ENCODE measurements around the gene FAM234B. TPM values are rescaled to one million over a fixed set of nuclear protein-coding genes. Genes with fewer than 3 reads are reported as not detected.
A peak's percentile ranks its signal among the peaks of the same experiment; 100 is the strongest.
"Not testable (repeated sequence)": the region's sequence is repeated elsewhere in the genome, so short reads cannot be mapped to it uniquely, and the experiment has no call there.

FAM234B gene
- total RNA-seq, 1 experiment from 2014 or later, result 0.76 TPM

DNA sequence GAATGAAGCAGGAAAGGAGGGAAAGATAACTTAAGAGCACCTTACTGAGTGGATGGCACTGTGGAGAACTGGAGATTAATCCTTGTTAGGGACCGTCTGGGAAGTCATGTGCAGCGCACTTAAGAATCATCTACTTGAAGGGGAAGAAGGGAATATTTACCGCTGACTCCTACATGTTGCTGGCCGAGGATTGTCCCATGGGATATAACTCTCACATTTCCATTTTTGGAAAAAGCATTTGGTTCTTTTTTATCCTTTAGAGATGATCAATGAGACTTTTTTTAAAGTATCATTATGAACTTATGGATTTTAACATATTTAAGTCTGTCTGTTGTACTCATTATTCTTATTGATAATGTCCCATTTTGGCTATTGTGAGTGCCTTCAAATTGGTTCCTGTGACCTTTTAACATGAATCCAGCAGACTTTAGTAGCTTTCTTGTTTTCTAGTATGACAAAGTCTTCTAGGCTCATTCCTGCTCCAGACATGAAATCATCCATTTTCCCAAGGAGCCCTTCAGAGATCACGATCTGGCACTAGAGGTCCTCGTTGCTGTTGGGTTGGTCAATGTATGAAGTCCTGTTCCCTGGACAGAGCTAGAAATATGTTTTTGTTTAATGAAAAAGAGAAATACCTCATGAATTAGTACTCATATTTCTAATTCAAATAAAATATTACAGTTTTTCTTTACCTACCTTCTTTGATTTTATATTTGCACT lies 20.2 kb upstream of the FAM234B start:
- DNase-seq (ENCODE audit: low spot score), result peak; percentile 57

GRCh38 chr12:13024531-13024916 lies 19.7 kb upstream of the FAM234B start:
- DNase-seq (ENCODE audit: low spot score), result no peak

- no peak for DNase-seq (ENCODE audit: low spot score)
Measured at GRCh38 chr12:13026286-13026685, 17.9 kb upstream of the FAM234B start.

GRCh38 chr12:13027032-13027431 lies 17.1 kb upstream of the FAM234B start:
- no peak for DNase-seq (ENCODE audit: low spot score)

DNA sequence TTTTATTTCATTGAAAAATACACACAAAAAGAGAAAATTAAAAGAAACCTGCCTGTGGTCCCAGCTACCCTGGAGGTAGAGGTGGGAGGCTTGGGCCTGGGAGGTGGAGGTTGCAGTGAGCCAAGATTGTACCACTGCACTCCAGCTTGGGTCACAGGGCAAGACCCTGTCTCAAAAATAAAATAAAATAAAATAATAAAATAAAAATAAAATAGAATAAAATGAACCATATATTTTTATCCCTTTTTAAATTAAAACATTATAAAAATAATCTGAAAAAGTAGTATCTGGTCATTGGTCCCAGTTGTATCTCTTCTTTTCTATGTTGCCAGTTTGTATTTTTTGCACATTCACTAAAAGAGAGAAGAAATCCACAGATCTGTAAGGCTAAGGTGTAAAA lies 16.7 kb upstream of the FAM234B start:
- no peak for DNase-seq (ENCODE audit: low spot score)

DNA sequence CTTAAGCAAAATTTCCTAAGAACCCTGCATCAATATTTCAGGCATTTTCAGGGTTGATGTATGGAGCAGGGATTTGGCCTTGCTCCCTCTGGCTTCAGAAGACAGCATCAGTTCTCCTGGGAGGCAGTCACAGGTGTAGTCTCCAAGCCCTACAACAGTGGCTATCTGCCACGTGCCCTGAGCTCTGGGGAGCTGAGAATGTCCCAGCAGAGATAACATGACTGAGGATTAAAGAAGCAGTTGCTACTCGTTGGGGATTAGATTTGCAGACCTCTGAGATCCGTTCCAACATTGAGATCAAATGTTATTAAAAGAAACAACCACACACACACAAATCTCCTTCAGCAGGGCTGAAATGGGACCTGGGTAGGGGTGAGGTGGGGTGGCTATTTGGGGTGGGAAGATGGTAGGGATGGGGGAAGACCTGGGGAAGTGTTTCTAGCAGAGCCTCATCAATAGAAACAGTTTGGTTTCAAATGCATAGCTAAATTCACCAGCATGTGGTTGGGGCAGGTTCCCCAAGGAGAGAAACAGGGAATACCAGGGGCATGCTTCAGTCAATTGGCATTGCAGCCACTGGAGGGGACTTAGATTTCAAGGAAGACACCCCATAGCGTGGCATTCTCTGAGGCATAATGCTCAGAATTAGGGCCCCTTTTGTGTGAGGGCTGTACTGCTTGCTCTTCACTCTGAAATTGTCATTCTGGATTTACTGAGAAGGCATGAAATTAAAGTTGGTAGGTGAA lies 15.2 kb upstream of the FAM234B start:
- DNase-seq (ENCODE audit: low spot score), result no peak

- no peak for DNase-seq (ENCODE audit: low spot score)
Measured at GRCh38 chr12:13030541-13031291, 13.5 kb upstream of the FAM234B start.

- no peak for DNase-seq (ENCODE audit: low spot score)
Measured at GRCh38 chr12:13032164-13032563, 12.0 kb upstream of the FAM234B start.

GRCh38 chr12:13033476-13033875 lies 10.7 kb upstream of the FAM234B start:
- DNase-seq (ENCODE audit: low spot score), result no peak

- DNase-seq (ENCODE audit: low spot score), result not testable (repeated sequence)
Measured at GRCh38 chr12:13035335-13035734, 8.8 kb upstream of the FAM234B start.

GRCh38 chr12:13036881-13037280 lies 7.3 kb upstream of the FAM234B start:
- no peak for DNase-seq (ENCODE audit: low spot score)

GRCh38 chr12:13038491-13039161 lies 5.6 kb upstream of the FAM234B start:
- no peak for DNase-seq (ENCODE audit: low spot score)

- no peak for DNase-seq (ENCODE audit: low spot score)
Measured at GRCh38 chr12:13039328-13039956, 4.7 kb upstream of the FAM234B start.

DNA sequence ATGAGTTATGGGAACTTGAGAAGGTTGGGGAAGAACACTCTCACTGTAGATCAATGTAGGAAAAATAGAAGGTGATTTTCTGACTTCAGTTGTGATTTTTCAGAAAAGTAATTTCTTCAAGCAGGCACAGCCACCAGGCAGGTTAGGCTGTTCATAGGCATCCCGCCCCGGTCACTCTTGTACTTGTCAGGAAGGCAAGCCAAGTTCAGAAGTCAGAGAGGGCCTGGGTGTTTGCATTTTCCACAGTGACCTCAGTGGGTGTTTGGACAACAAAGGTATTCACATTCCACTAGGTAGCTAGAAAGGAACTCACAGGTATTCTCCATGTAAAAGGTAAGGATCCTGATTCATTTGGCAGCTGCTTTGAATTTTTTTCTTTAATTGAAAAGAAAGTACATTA lies 3.0 kb upstream of the FAM234B start:
- no peak for DNase-seq (ENCODE audit: low spot score)

GRCh38 chr12:13042666-13043230 lies 1.4 kb upstream of the FAM234B start:
- DNase-seq (ENCODE audit: low spot score), result no peak

GRCh38 chr12:13044906-13045299 lies 722 bp downstream of the FAM234B start:
- DNase-seq (ENCODE audit: low spot score), result no peak

- DNase-seq (ENCODE audit: low spot score), result no peak
Measured at GRCh38 chr12:13045816-13046215, 1.6 kb downstream of the FAM234B start.

DNA sequence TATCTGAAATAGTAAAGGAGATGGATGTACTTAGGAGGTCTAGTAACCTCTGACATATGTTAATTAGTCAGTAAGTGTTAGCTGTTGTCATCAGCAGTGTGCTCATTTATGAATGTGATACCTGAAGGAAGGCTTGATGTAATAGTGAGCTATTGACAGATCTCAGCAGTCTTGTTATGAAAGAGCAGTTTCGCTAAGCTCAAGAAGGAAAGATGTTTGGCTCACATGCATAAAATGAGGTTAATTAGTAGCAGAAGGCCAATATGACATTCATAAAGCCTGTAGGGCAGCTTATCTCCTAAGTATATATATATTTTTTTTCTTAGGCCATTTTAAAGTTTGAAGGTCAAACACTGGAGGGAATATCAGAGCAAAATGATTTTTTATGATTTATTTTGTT lies 2.8 kb downstream of the FAM234B start:
- no peak for DNase-seq (ENCODE audit: low spot score)

GRCh38 chr12:13049816-13050215 lies 5.6 kb downstream of the FAM234B start:
- no peak for DNase-seq (ENCODE audit: low spot score)

DNA sequence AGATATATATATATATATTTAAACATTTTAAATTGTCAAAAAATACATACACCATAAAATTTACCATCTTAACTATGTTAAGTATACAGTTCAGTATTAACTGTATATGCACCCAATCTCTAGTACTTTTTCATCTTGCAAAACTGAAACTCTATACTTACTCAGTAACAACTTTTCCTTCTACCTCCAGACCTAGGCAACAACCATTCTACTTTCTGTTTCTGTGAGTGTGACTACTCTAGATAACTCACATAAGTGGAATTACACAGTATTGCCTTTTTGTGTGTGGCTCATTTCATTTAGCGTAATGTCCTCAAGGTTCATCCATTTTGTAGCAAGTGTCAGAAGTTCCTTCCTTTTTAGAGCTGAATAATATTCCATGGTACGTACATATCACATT lies 8.2 kb downstream of the FAM234B start:
- DNase-seq (ENCODE audit: low spot score), result no peak

- not testable (repeated sequence) for DNase-seq (ENCODE audit: low spot score)
Measured at GRCh38 chr12:13053617-13054016, 9.4 kb downstream of the FAM234B start.
